Left cardiac atrium (tissue), 4 donors: ENCODE measurements around the gene MDC1. TPM values are rescaled to one million over a fixed set of nuclear protein-coding genes. Genes with fewer than 3 reads are reported as not detected.
A peak's percentile ranks its signal among the peaks of the same experiment; 100 is the strongest.
"Not testable (repeated sequence)": the region's sequence is repeated elsewhere in the genome, so short reads cannot be mapped to it uniquely, and the experiment has no call there.

Experiments used
- ATAC-seq, 2 donors: fragments of 200-7000 bp; cut with Tn5 transposase; one replicate each; pipeline ENCODE4 v1.9.1; 2020; ENCODE audit warnings: mild to moderate bottlenecking in 2 of 2, moderate library complexity in 2 of 2
- DNase-seq: peaks from one replicate; pipeline ENCODE4 v3.0.0-alpha.2; 2020
- intact Hi-C, 2 donors: fragments of 100-400 bp; cut with DNase I; formaldehyde crosslinking; loops; one replicate each; pipeline versions ENCODE4 v1.14.1 to v1.15.1; 2022 to 2023
- total RNA-seq, 2 donors: library from RNA; stranded (reverse); fragmentation: NEBNext Ultra II Directional; extraction: Animal tissue kit (Norgen Biotek cat#: 25700); gene quantifications; one replicate each; pipeline ENCODE4 v1.2.1, GENCODE V29; 2021
- donor health status: DM: no; HTN: yes; CAD: no.
- donor health status: DM: no; HTN: yes; CAD: no; lungs with severe emphysema.
- donor health status: DM: yes; HTN: yes; CAD: no.
- donor health status: Dilated cardiomyopathy.

Gene MDC1
- total RNA-seq, 2 donors from 2014 or later: 19.1 to 25.6 TPM

GRCh38 chr6:30672445-30673253 lies 44.4 kb downstream of the MDC1 start, which contains the start of gene DHX16:
DHX16 (minus strand) TSS chr6:30673006; CDS start chr6:30672841, 165 bp downstream.
- peak; percentile 91 to 94 for ATAC-seq
- intact Hi-C loops: loop anchor here in 1 of 2 donors (5.0 to 10.0 kb wide), 2 partner anchors 45 to 188 kb away; partner anchors contain the start of genes ATAT1 and HLA-E

GRCh38 chr6:30670760-30671527 lies 46.1 kb downstream of the MDC1 start:
- intact Hi-C loops: loop anchor here in 1 of 2 donors (5.0 to 10.0 kb wide), 2 partner anchors 44 to 186 kb away; partner anchors contain the start of genes ATAT1 and HLA-E
- no peak for ATAC-seq
- no peak for DNase-seq

More at GRCh38 chr6:30672445-30673253, 44.4 kb downstream of the MDC1 start, which contains the start of gene DHX16:
- DNase-seq: peak; percentile 97

- intact Hi-C loops, DNase-seq, ATAC-seq: not testable (repeated sequence)
These were observed 50.8 kb downstream of the MDC1 start for GRCh38 chr6:30666300-30666699.

GRCh38 chr6:30664994-30665767 lies 51.9 kb downstream of the MDC1 start:
- intact Hi-C loops: no loop called here
- DNase-seq (no peak), ATAC-seq (no peak)

GRCh38 chr6:30657922-30658321 lies 59.2 kb downstream of the MDC1 start:
- ATAC-seq, DNase-seq, intact Hi-C loops: not testable (repeated sequence)

- no peak for DNase-seq
- intact Hi-C loops: no loop called here
- ATAC-seq: peak in 1 of 2 donors; percentile 62
These were observed 59.6 kb downstream of the MDC1 start for GRCh38 chr6:30657454-30657853.

GRCh38 chr6:30656513-30656912 lies 60.6 kb downstream of the MDC1 start:
- ATAC-seq (peak; percentile 11 to 23), DNase-seq (no peak)
- intact Hi-C loops: no loop called here

GRCh38 chr6:30655743-30656094 lies 61.4 kb downstream of the MDC1 start:
- no peak for ATAC-seq
- DNase-seq: no peak
- intact Hi-C loops: no loop called here

- ATAC-seq: no peak
- intact Hi-C loops: no loop called here
- DNase-seq: no peak
These were observed 62.0 kb downstream of the MDC1 start for GRCh38 chr6:30654798-30655742.

GRCh38 chr6:30651143-30651542 lies 65.9 kb downstream of the MDC1 start:
- no peak for ATAC-seq
- intact Hi-C loops: no loop called here
- no peak for DNase-seq

Other genes starting within 250 kb of the MDC1 start
- gene HLA-E, start 227.8 kb downstream of the MDC1 start, total RNA-seq: 100 to 1,000 TPM; 210 to 242 TPM
- gene GNL1, start 160.8 kb downstream of the MDC1 start, total RNA-seq: 10 to 100 TPM; 25.7 to 32.1 TPM
- gene PRR3, start 160.0 kb downstream of the MDC1 start, total RNA-seq: 1 to 10 TPM; 4.6 to 5.4 TPM
- gene ABCF1, start 145.8 kb downstream of the MDC1 start, total RNA-seq: 10 to 100 TPM; 30.7 to 45.9 TPM
- 10 to 100 TPM; 37.3 to 42.1 TPM for gene PPP1R10, start 100.0 kb downstream of the MDC1 start, total RNA-seq
- gene MRPS18B, start 99.4 kb downstream of the MDC1 start, total RNA-seq: 10 to 100 TPM; 71.1 to 74.7 TPM
- 1 to 10 TPM; 2.7 to 3.8 TPM for gene ATAT1, start 90.4 kb downstream of the MDC1 start, total RNA-seq
- gene C6orf136, start 70.1 kb downstream of the MDC1 start, total RNA-seq: 10 to 100 TPM; 30.1 to 39.3 TPM
- gene DHX16, start 44.3 kb downstream of the MDC1 start, total RNA-seq: 10 to 100 TPM; 17.6 to 18.6 TPM
- 10 to 100 TPM; 28.0 to 36.8 TPM for gene PPP1R18, start 30.6 kb downstream of the MDC1 start, total RNA-seq
- gene NRM, start 26.3 kb downstream of the MDC1 start, total RNA-seq: 1 to 10 TPM; 5.3 to 6.3 TPM
- gene TUBB, start 3.1 kb upstream of the MDC1 start, total RNA-seq: 100 to 1,000 TPM; 276 to 303 TPM
- 100 to 1,000 TPM; 170 to 179 TPM for gene FLOT1, start 25.4 kb upstream of the MDC1 start, total RNA-seq
- gene IER3, start 27.3 kb upstream of the MDC1 start, total RNA-seq: 10 to 100 TPM; 23.0 to 81.5 TPM
- 10 to 100 TPM; 58.4 to 60.2 TPM for gene DDR1, start 167.2 kb upstream of the MDC1 start, total RNA-seq
- 10 to 100 TPM; 24.4 to 25.3 TPM for gene GTF2H4, start 190.9 kb upstream of the MDC1 start, total RNA-seq
- 10 to 100 TPM; 14.0 to 18.7 TPM for gene VARS2, start 197.0 kb upstream of the MDC1 start, total RNA-seq
- gene SFTA2, start 214.9 kb upstream of the MDC1 start, total RNA-seq: not detected
- not detected for gene MUCL3, start 223.7 kb upstream of the MDC1 start, total RNA-seq